BJ (cell line): Measurements from ENCODE around the gene DHDDS. TPM values are rescaled to one million over a fixed set of nuclear protein-coding genes. Genes with fewer than 3 reads are reported as not detected.
A peak's percentile ranks its signal among the peaks of the same experiment; 100 is the strongest.
"Not testable (repeated sequence)": the region's sequence is repeated elsewhere in the genome, so short reads cannot be mapped to it uniquely, and the experiment has no call there.

ENCODE experiments used
- CTCF ChIA-PET: fragments of 350-600 bp; formaldehyde crosslinking; extraction: SDS; loops from one replicate; lab custom pipeline; 2021; ENCODE audit warnings: antibody characterized with exemption, inconsistent platforms; lab: Yijun Ruan, JAX
- POLR2A ChIA-PET: fragments of 300-600 bp; sonication (Branson Sonifier 250); formaldehyde crosslinking; extraction: SDS; loops from one replicate; lab custom pipeline; 2021; ENCODE audit warnings: antibody characterized with exemption; lab: Charles Lee
- DNase-seq: peaks from one replicate; pipeline ENCODE4 v3.0.0-alpha.2; 2011; ENCODE audit warnings: low read depth
- H3K27me3 ChIP-seq: 2 replicates; pipeline ENCODE4 v1.6.0; 2011; ENCODE audit warnings: low read length; ENCODE audit not compliant: control insufficient read depth, insufficient read depth
- H3K36me3 ChIP-seq: 2 replicates; pipeline ENCODE4 v1.5.1; 2011; ENCODE audit warnings: low read length; ENCODE audit not compliant: control insufficient read depth, insufficient read depth
- H3K4me3 ChIP-seq: 2 replicates; pipeline ENCODE4 v1.5.1; 2011; ENCODE audit warnings: low read depth, mild to moderate bottlenecking, control low read depth, low read length
- CTCF ChIP-seq: IDR thresholded peaks from 2 replicates; pipeline ENCODE4 v1.5.1; 2011; ENCODE audit warnings: low read depth, mild to moderate bottlenecking, control low read depth, inconsistent platforms, low read length, moderate library complexity; ENCODE audit not compliant: insufficient read depth
- polyA plus RNA-seq: library from polyadenylated mRNA; depleted of rRNA; stranded (reverse); fragments of >200 nt; gene quantifications from 2 replicates; pipeline ENCODE4 v1.2.3, GENCODE V29; 2011

DHDDS gene
- polyA plus RNA-seq, 1 experiment: 46.2 TPM

- Histone ChIP-seq H3K36me3 (no peaks in the 10 kb centered on the region), H3K4me3 (no peak overlapping the region), H3K27me3 (no peaks in the 10 kb centered on the region)
- no peak for TF ChIP-seq CTCF
- DNase-seq: no peak
- CTCF ChIA-PET: interaction anchor here (0.9 kb wide), 1 partner anchor 22 kb away, joined by 3 read pairs; the partner anchor contains the start of gene HMGN2
- POLR2A ChIA-PET: no interaction called here
Measured at GRCh38 chr1:26493938-26494337, 61.8 kb downstream of the DHDDS start.

- TF ChIP-seq CTCF: no peak
- Histone ChIP-seq H3K36me3 (no peaks in the 10 kb centered on the region), H3K4me3 (no peak overlapping the region), H3K27me3 (no peaks in the 10 kb centered on the region)
- ChIA-PET CTCF (interaction anchor here (0.6 to 0.8 kb wide), 2 partner anchors 101 to 976 kb away, joined by 3 to 7 read pairs; no protein-coding TSS in a partner anchor), POLR2A (no interaction called here)
- no peak for DNase-seq
Measured at GRCh38 chr1:26496861-26497260, 64.7 kb downstream of the DHDDS start.

GRCh38 chr1:26498894-26499293 lies 66.8 kb downstream of the DHDDS start:
- DNase-seq: no peak

GRCh38 chr1:26500488-26501175 lies 68.5 kb downstream of the DHDDS start:
- POLR2A ChIA-PET: interaction anchor here (1.0 kb wide), 1 partner anchor 18 kb away, joined by 3 read pairs; no protein-coding TSS in a partner anchor

More at GRCh38 chr1:26498894-26499293, 66.8 kb downstream of the DHDDS start:
- Histone ChIP-seq H3K4me3 (no peak overlapping the region), H3K36me3 (no peaks in the 10 kb centered on the region), H3K27me3 (no peaks in the 10 kb centered on the region)
- CTCF ChIA-PET: interaction anchor here (0.6 to 2.8 kb wide), 7 partner anchors 13 to 388 kb away, joined by 3 to 16 read pairs (median 5); no protein-coding TSS in a partner anchor
- POLR2A ChIA-PET: no interaction called here
- TF ChIP-seq CTCF: no peak

GRCh38 chr1:26510711-26511110 lies 78.6 kb downstream of the DHDDS start:
- POLR2A ChIA-PET, DNase-seq, H3K27me3 ChIP-seq, H3K36me3 ChIP-seq, H3K4me3 ChIP-seq: not testable (repeated sequence)
- CTCF ChIA-PET: interaction anchor here (1.3 to 1.7 kb wide), 2 partner anchors 11 to 28 kb away, joined by 3 to 6 read pairs; no protein-coding TSS in a partner anchor

More at GRCh38 chr1:26500488-26501175, 68.5 kb downstream of the DHDDS start:
- no peaks in the 10 kb centered on the region for H3K27me3 ChIP-seq
- CTCF ChIA-PET: interaction anchor here (0.6 to 2.8 kb wide), 28 partner anchors 10 to 608 kb away, joined by 3 to 18 read pairs (median 4); partner anchors contain the start of gene RPS6KA1
- no peak for TF ChIP-seq CTCF
- H3K36me3 ChIP-seq: no peaks in the 10 kb centered on the region
- H3K4me3 ChIP-seq: peak overlapping the region; percentile 87
- DNase-seq: no peak

- DNase-seq, H3K36me3 ChIP-seq, H3K27me3 ChIP-seq, POLR2A ChIA-PET, H3K4me3 ChIP-seq: not testable (repeated sequence)
- CTCF ChIA-PET: interaction anchor here (1.8 kb wide), 1 partner anchor 15 kb away, joined by 6 read pairs; no protein-coding TSS in a partner anchor
Measured at GRCh38 chr1:26515836-26516235, 83.7 kb downstream of the DHDDS start.
